GM21381 (cell line): Measurements from ENCODE around the gene DYNLRB1.
"Not testable (repeated sequence)": the region's sequence is repeated elsewhere in the genome, so short reads cannot be mapped to it uniquely, and the experiment has no call there.

Experiments
- ATAC-seq: cut with Tn5 transposase; IDR thresholded peaks from one replicate; pipeline ENCODE4 v1.9.1; 2021; ENCODE audit warnings: mild to moderate bottlenecking, moderate library complexity; ENCODE audit not compliant: unreplicated experiment

The DYNLRB1 gene

DNA sequence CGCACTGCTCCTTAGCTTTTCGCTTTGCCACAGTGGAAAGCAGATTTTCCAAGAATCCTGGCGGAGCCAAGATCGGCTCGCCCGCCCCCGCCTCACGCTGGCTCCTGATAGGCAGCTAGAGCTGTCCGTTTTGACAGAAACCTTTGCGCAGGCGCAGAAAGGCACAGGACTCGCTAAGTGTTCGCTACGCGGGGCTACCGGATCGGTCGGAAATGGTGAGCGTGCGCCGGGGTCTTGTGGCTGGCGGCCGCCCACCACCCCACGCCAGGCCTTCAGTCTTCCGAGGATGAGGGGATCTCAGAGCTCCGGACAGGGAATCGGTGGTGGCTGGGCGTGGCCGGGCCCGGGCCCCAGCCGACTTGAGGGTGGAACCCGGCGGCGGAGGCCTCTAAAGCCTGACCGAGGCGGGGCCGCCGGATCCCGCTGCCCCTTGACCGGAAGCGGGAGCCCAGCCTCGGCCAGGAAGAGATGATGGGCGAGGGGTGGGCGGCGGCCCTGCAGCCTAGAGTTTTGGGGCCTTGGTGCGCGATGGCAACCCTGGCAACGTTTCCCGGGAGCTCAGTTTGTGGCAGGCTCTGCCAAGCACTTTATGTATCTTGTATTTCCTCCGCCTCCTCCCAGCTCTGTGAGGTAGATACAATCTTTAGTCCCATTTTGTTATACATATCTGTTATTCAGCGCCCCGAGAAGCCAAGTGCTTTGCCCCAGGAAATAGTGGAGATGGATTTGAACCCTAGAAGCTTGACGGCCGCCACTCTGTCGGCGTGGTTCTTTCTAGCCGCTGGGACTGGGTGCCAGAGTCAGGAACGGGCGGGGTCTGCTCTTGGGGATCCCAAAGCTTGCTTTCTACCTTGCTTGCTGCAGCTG lies at the start of gene DYNLRB1:
Gene DYNLRB1, plus strand, starts transcription at position 176 of the 867 bp plus-strand sequence. Its CDS starts 37 bp downstream, at position 213.
- peak; percentile 70 for ATAC-seq

DNA sequence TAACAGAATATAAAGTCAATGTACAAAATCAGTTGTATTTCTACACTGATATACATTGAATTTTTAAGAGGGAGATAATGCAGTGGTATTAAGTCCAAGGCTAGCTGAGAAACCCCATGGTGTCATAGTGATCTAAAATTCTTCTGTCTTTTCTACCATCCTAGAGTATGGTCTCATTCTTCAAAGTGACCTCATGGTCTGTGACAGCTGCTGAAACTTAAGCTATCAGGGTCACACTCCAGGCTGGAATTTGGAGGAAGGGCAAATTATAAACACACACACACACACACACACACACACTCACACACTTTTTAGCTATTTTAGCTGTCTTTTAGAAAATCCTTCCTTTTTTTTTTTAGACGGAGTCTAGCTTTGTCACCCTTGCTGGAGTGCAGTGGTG lies 47.3 kb upstream of the DYNLRB1 start:
- no peak for ATAC-seq

DNA sequence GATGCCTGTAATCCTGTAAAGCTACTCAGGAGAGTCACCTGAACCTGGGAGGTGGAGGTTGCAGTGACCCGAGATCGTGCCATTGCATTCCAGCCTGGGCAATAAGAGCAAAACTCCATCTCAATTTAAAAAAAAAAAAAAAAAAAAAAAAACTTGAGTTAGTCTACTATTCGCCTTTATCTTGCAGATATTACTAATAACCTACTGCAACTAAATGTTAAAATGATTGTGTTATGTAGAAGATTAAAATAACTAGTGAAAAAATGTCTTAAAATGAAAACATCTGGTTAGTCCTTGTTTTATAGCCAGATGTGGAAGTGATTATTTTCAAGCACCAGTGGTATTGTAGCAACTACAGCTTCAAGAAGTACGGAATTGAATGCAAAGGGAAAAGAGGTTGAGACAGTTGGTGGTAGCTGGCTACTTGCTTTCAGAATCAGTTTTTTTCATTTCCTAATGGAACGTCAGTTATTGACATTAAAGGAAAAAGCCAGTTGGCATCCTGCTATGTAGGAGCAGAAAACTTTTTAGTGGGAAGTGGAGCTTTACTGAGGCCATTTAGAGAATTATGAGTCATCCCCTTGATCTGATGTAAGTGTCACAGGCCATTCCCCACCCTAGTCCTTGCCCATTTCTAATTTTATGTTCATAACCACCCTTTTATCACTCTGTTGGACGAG lies 43.8 kb upstream of the DYNLRB1 start:
- ATAC-seq: no peak

DNA sequence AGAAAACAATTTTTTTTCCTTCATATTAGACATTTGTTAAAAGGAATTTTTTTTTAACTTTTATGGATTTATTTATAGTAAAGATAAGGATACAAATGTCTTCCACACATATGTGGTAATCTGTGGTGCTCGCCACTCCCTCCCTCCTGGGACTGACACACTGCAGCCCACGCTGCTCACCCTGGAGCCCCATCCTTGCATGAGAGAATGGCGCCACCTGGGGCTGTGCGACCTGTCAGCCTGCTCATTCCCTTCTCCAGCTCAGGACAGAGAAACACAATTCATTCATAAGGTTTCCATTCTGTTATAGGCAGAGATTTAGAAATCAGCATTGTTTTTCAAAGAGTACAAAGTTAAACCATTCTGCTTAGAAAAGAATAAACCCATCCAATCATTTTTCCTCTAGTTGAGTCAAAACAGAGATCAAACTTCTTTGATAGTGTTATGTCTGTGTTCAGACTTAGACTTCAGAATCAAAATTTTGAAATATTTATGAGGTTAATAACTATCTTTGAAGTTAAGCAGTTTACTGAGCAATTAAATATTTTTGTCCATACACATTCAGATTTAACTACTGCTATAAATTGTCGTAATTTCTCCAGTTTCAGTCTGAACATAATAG lies 42.8 kb upstream of the DYNLRB1 start:
- ATAC-seq: no peak

DNA sequence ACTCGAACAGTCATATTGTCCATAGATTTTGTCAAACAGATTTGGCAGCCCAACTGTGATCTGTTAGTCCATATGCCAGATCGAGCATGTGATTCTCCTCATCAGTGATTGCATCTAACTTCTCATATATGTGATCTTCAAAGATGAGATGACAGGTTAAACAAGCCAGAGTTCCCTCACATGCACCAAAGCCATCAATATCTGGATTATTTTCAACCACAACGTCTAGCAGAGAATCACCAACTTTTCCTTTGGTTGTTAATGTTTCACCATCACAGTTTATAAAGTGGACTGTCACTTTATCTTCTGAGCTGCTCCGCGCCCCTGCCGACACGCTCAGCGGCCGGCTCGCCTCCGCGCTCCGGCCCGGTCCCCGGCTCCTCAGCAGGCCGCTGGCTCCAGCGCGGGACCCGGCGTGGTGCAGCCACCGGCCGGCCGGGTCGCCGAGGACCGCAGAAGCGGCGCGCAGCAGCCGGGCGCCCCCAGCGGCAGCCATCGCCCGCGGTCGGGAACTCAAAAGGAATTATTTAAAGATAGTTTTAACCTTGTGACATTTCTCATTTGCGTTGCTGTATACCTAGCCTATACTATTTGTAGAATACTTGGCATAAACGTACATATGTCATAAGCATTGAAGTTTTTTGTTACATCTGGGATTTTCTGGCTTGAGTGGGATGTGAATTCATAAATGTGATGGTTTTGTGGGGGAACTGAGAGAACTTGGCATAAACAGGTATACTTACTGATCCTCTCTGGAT lies 40.1 kb upstream of the DYNLRB1 start:
- no peak for ATAC-seq

DNA sequence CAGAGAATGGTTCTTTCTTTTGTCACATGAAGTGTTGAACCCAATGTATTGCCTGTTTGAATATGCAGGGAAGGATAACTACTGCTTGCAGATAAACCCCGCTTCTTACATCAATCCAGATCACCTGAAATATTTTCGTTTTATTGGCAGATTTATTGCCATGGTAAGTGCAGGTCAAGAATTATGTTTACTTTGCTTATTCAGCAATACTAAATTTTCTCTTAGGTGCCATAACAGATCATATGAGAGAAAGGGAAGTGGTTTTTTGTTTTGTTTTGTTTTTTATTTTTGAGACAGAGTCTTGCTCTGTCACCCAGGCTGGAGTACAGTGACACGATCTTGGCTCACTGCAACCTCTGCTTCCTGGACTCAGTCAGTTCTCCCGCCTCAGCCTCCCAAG lies 36.6 kb upstream of the DYNLRB1 start:
- ATAC-seq: no peak

DNA sequence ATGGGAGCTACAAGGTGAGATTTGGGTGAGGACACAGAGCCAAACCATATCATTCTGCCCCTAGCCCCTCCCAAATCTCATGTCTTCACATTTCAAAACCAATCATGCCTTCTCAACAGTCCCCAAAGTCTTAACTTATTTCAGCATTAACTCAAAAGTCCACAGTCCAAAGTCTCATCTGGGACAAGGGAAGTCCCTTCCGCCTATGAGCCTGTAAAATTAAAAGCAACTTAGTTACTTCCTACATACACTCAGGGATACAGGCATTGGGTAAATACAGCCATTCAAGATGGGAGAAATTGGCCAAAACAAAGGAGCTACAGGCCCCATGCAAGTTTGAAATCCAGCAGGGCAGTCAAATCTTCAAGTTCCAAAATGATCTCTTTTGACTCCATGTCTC lies 34.1 kb upstream of the DYNLRB1 start:
- ATAC-seq: not testable (repeated sequence)

DNA sequence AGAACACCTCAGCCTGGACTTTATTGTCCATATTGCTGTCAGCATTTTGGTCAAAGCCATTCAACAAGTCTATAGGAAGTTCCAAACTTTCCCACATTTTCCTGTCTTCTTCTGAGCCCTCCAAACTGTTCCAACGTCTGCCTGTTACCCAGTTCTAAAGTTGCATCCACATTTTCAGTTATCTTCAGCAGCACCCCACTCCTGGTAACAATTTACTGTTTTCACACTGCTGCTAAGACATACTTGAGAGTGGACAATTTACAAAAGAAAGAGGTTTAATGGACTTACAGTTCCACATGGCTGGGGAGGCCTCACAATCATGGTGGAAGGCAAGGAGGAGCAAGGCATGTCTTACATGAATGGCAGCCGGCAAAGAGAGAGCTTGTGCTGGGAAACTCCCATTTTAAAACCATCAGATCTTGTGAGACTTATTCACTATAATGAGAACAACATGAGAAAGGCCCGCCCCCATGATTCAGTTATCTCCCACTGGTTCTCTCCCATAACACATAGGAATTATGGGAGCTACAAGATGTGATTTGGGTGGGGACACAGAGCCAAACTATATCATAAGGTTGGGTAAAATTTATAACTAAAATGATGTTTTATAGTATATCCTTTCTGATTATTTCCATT lies 32.5 kb upstream of the DYNLRB1 start:
- not testable (repeated sequence) for ATAC-seq

DNA sequence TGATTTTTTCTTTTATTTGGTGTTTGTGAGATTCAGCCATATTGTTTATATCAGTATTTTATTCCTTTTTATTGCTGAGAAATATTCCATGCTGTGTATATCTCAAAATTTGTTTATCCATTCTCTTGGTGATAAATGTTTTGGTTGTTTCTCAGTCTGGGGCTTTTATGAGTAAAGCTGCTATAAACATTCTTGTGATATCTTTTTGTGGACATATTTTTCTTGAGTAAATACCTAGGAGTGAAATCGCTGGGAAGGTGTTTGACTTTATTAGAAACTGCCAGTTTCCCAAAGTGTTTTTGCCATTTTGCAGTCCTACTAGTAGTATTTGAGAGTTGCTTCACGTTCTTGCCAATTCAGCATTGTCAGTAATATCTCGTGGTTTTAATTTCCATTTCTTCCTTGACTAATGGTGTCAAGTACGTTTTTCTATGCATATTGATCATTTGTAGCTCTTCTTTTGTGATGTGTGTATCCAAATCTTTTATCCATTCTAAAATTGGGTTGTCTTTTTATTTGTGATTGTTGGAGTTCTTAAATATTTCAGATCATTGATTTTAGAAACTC lies 31.1 kb upstream of the DYNLRB1 start:
- no peak for ATAC-seq

DNA sequence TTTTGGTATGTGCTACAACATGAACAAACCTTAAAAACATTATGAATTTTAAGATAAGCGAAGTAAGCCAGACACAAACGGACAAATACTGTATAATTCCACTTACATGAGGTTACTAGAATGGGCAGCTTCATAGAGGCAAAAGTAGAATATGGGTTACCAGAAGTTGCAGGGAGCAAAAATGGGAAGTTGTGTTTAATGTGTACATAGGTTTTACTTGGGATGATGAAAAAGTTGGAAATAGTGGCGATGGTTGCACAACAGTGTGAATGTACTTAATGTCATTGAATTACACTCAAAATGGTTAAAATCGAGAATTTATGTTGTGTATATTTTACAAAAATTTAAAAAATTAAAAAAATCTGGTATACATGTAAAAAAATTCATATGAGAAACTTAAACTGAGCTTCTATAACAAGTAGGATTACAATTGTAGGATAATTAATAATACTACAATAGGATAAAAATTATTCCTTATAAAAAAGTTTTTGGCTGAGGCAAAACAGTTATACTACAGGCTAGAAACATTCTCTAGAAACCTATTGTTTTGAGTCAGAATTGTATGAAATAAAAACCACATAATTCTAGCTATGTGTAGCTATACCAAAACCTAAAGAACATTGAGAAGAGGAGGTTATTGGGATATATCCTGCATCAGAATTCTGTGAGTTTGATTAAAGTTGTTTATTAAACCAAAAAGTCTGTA lies 24.8 kb upstream of the DYNLRB1 start:
- ATAC-seq: no peak

DNA sequence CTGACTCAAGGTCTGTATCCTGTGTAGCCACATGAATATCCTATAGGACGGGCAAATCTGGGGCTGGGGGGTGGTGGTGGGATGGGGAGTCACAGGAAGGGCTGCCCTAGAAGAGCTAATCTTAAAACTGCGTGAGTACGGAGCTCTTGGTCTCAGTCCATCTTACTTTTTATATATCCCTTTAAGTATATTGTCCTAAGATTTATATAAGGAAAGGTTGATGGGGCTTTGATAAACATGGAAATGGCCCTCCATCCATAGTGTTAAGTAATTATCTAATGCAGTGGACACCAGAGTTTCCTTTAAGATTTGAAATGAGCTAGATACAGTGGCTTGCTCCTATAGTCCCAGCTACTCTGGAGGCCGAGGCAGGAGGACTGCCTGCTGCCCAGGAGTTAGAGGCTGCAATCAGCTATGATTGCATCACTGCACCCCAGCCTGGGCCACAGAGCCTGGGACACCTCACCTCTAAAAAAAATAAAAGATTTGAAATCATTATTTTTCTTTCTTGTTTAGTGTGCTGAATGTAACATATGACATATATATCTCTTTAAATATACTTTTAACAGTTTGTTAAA lies 24.2 kb upstream of the DYNLRB1 start:
- no peak for ATAC-seq

DNA sequence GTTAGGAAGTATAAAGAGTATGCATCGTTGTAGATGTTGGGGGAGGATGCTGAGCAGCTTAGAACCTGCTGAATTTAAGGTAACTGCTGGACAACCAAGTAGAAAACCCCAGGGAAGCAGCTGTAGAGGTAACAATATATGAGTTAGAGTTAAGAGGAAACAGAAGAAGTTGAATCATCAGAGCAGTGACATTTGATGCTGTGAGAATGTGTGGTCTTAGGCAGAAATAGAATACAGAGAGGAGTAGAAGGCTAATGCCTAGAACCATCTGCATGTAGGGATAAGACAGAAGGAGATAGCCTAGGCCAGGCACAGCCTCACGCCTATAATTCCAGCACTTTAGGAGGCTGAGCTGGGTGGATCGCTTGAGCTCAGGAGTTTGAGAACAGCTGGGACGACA lies 22.6 kb upstream of the DYNLRB1 start:
- no peak for ATAC-seq

DNA sequence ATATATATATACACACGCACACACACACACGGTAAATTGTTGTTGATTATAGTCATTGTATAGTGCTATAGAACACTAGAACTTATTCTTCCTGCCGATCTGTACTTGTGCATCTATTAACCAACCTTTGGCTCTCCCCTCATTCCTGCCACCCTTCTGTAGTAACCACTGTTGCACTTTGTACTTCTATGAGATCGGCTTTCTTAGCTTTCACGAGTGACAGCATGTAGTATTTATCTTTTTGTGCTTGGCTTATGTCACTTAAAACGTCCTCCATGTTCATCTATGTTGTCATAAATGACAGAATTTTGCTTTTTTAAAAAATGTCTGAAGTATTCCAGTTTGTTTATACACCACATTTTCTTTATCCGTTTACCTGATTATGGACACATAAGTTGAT lies 20.9 kb upstream of the DYNLRB1 start:
- ATAC-seq: no peak

DNA sequence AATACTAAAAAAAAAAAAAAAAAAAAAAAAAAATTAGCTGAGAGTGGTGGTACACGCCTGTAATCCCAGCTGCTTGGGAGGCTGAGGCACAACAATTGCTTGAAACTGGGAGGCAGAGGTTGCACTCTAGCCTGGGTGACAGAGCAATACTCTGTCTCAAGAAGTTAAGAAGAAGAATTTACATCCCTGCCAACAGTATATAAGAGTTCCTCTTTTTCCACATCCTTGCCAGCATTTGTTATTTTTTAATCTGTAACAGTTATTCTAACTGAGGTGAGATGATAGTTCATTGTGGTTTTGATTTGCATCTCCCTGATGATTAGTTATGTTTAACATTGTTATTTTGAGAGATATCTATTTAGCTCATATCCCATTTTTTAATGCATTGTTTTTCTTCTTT lies 20.3 kb upstream of the DYNLRB1 start:
- ATAC-seq: no peak

DNA sequence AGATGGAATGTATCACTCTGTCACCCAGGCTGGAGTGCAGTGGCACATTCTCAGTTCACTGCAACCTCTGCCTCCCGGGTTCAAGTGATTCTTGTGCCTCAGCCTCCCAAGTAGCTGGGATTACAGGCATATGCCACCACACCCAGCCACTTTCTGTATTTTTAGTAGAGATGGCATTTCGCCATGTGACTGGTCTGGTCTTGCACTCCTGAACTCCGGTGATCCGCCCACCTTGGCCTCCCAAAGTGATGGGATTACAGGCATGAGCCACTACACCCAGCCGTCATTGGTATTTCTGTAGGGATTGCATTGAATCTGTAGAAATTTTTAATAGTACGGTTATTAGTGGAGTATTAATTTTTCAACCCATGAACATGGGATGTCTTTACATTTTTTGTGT lies 18.6 kb upstream of the DYNLRB1 start:
- not testable (repeated sequence) for ATAC-seq

DNA sequence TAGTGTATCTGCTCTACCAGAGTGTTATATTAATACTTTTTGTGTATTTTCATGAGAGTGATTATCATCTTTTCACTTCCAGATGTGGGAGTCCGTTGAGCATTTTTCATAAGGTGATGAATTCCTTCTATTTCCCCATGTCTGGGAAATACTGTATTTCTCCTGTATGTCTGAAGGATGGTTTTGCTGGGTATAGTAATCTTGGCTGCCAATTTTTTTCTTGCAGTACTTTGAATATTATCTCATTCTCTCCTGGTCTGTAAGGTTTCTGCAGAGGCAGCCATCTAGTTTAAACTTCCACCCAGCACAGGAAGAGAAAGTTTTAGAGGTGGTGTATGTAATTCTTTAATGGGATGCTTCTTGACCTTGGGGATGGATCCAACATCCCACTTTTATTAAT lies 15.4 kb upstream of the DYNLRB1 start:
- ATAC-seq: no peak

DNA sequence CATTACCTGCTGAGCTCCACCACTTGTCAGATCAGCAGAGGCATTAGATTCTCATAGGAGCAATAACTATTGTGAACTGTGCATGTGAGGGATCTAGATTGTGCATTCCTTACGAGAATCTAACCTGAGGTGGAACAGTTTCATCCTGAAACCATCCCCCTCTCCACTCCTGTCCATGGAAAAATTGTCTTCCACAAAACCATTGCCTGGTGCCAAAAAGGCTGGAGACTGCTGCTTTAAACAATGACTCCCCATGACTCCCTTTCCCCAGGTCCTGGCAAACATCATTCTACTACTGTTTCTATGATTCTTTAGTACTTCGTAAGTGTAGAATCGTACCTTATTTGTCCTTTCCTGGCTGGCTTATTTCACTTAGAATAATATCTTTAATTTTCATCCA lies 9.7 kb upstream of the DYNLRB1 start:
- no peak for ATAC-seq

DNA sequence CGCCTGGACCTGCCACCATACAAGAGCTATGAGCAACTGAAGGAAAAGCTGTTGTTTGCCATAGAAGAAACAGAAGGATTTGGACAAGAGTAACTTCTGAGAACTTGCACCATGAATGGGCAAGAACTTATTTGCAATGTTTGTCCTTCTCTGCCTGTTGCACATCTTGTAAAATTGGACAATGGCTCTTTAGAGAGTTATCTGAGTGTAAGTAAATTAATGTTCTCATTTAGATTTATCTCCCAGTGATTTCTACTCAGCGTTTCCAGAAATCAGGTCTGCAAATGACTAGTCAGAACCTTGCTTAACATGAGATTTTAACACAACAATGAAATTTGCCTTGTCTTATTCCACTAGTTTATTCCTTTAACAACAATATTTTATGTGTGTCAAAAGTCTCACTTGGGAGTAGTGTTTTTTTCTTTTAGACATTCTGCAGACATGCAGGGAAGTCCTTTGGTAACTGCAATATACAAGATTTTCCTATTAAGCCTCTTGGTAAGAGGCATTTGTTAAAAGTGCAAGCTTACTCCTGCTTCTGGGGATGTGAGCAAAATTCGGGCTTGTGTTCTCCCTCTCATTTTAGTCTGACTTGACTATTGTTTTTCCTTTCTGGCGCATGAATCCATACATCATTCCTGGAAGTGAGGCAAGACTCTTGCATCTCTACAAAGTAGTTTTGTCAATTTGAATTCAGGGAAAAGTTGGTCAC lies 8.4 kb upstream of the DYNLRB1 start:
- no peak for ATAC-seq

DNA sequence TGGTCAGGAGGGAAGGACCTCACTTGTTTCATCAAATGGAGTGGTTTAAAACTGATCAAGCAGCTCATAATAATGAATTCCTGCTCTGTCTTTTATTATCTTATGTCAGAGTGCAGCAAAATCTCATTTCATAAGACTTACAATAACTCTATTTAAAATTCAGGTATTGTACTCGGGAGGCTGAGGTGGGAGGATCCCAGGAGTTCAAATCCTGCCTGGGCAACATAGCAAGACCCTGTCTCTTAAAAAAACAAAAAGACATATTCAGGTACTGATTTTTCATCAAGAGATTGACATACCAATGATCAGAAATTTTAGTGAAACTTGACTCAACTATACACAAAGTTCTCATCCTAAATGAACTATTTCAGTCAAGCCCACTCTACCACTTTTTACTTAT lies 5.6 kb upstream of the DYNLRB1 start:
- ATAC-seq: no peak
